HG03196 (cell line): ENCODE data around the gene PSMD12.
"Not testable (repeated sequence)": the region's sequence is repeated elsewhere in the genome, so short reads cannot be mapped to it uniquely, and the experiment has no call there.

Experiments used
- ATAC-seq: cut with Tn5 transposase; IDR thresholded peaks from one replicate; pipeline ENCODE4 v1.9.1; 2021; ENCODE audit not compliant: unreplicated experiment

The PSMD12 gene

GRCh38 chr17:67359960-67360791, 6.2 kb downstream of the PSMD12 start:
- no peak for ATAC-seq

DNA sequence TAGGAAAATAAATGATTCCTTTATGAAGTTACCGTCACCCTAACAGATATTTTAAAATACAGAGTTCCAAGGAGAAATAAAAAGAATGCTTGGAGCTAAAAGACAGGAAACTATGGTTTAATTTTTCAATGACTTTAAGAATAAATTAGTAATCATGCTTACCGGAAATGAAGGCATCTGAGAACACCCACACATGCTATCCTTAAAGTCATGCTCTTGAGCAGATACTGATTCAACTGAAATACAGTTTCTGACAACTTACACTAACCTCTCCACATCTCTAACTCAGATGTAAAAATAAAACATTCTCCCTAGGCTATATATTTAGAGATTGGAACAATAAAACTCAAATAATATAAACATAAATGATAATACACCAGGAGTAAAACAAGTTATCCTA, 7.8 kb downstream of the PSMD12 start:
- ATAC-seq, result no peak

DNA sequence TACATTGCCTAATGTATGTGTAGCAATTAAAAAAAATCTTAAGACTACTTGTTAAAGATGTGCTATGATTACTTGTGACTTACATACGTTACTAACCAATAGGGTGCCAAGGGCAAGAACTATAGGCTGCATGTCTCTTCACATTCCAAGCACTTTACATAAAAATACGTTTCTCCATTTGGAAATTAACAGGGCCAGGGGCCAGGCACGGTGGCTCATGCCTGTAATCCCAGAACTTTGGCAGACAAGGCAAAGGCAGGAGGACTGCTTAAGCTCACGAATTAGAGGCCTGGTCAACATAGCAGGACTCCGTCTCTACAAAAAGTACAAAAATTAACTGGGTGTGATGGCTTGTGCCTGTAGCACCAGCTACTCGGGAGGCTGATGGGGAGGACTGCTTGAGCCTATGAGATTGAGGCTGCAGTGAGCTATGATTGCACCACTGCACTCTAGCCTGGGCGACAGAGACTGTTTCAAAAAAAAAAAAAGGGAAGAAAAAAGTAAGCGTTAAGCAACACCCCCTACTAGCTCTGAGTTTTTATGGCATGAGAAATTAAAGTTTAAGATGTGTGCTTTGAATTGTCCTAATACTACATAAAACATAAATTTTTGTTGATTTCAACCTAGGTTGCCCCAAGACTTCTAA, 12.3 kb downstream of the PSMD12 start:
- ATAC-seq, result no peak

DNA sequence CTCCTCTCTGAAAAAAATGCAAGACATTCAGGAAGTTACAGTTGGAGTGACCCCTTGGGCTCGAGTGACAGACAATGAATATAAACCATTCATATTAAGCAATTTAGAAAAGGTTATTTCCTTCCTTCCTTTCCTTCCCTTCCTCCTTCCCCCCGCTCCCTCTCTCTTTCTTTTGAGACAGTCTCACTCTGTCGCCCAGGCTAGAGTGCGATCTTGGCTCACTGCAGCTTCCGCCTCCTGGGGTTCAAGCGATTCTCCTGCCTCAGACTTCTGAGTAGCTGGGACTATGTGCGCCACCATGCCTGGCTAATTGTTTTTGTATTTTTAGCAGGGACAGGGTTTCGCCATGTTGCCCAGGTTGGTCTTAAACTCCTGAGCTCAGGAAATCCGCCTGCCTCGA, 13.2 kb downstream of the PSMD12 start:
- no peak for ATAC-seq

GRCh38 chr17:67349420-67349819, 17.0 kb downstream of the PSMD12 start:
- no peak for ATAC-seq

GRCh38 chr17:67347826-67348225, 18.6 kb downstream of the PSMD12 start:
- ATAC-seq, result no peak

DNA sequence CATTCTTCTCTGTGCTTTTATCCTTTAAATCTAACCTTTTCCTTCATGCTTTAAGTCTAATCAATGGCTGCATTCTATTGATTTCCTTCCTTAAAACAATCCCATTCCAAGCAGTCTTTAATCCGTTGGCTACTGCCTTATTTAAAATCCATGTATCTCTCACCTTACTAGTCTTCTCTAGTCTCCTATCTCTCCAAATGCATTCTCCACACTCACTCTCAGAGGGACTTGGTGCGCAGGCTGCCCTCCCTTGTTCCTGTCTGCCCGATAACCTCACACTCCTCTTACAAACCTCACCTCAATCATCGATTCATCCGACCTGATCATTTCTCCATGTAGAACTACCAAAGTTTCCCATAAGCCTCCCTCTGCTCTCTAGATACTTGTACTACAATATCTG, 23.1 kb downstream of the PSMD12 start:
- ATAC-seq, result no peak

DNA sequence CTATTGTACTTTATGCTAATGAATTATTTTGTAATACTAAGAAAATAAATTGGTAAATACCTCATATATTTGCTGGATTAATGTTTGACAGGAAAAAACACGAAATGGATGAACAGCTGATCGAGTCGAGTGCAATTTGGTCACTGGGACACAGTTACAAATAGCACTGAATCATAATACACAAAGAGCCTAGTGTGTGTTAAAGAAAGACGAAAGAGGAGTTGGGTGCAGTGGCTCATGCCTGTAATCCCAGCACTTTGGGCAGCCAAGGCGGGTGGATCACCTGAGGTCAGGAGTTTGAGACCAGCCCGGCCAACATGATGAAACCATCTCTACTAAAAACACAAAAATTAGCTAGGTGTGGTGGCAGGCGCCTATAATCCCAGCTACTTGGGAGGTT, 28.0 kb downstream of the PSMD12 start:
- not testable (repeated sequence) for ATAC-seq

DNA sequence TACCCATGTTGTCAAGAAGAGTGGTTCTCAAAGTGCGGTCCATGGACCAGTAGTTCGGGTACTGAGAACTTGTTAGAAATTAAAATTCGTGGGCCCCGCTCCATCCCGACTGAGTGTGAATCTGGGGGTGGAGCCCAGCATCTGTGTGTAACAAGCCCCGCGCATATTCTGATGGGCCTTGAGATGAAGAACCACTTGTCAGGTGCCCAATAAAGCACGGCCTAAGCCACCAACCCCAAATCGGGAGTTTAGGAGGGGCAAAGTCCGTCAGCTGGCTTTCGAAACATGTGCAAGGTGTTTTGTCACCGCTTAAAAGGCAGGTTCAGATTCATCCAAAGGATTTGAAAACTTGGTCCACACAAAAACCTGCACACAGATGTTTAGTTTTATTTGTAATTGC, 29.5 kb downstream of the PSMD12 start:
- no peak for ATAC-seq

- no peak for ATAC-seq
Measured at GRCh38 chr17:67335245-67335835, 31.0 kb downstream of the PSMD12 start.

- not testable (repeated sequence) for ATAC-seq
Measured at GRCh38 chr17:67332162-67332508, 34.2 kb downstream of the PSMD12 start.

- ATAC-seq, result not testable (repeated sequence)
Measured at GRCh38 chr17:67331381-67332161, 34.8 kb downstream of the PSMD12 start.

GRCh38 chr17:67328026-67328425, 38.4 kb downstream of the PSMD12 start:
- no peak for ATAC-seq

- ATAC-seq, result not testable (repeated sequence)
Measured at GRCh38 chr17:67326959-67327745, 39.2 kb downstream of the PSMD12 start.

DNA sequence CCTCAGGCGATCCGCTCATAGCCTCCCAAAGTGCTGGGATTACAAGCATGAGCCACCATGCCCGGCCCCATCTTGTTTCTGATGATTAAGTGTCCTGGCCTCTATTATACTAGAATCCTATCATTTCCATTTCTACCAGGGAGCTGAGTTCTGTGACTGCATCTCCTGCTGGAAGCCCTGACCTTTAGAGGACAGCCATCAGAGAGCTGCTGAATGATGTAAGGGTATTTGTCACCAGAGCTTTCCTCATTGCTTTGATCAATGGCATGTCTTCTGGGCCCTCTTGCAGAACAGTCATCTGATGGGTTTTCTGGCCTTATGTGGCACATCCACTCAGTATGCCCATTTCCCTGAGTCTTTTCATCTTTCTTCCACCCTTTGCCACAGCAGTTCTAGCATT, 39.9 kb downstream of the PSMD12 start:
- no peak for ATAC-seq

- no peak for ATAC-seq
Measured at GRCh38 chr17:67324330-67324729, 42.0 kb downstream of the PSMD12 start.

DNA sequence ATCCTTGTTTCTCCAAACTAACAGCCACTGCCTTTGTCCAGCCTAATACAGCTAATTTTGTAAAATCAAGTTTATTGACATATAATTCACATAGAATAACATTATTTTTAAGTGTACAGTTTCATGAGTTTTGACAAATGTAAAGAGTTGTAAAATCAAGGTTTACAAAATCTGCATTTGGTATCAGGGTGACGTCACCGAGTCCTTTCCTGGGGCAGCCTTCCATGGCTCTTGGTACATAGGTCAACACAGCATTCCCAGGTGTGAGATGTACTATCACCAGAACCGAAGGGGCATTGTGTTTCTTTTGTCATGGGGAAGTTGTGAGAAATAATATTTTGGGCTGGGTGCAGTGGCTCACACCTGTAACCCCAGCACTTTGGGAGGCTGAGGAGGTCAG, 42.9 kb downstream of the PSMD12 start:
- no peak for ATAC-seq

GRCh38 chr17:67322042-67322787, 44.2 kb downstream of the PSMD12 start:
- no peak for ATAC-seq

DNA sequence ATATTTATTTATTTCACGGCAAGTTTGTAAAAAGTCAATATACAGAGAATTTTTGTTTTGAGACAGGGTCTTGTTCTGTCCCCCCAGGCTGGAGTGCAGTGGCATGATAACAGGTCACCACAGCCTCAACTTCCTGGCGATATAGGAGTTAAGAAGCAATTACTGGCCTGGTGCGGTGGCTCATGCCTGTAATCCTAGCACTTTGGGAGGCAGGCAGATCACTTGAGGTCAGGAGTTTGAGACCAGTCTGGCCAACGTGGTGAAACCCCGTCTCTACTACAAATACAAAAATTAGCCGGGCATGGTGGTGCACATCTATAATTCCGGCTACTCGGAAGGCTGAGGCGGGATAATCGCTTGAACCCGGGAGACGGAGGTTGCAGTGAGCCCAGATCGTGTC, 44.9 kb downstream of the PSMD12 start:
- ATAC-seq, result not testable (repeated sequence)

GRCh38 chr17:67316781-67317180, 49.6 kb downstream of the PSMD12 start:
- ATAC-seq, result no peak
